Activated CD4-positive, alpha-beta T cell treated with anti-CD3 and anti-CD28 coated beads, Interleukin-2, Interleukin-4, amounts not matched to agents 100 ng/mL and 50 ng/mL, durations not matched to agents 16 hours and 8 hours (primary cell): ENCODE data around the gene UBXN2A.

ENCODE experiments used
- DNase-seq: peaks from one replicate; pipeline ENCODE4 v3.0.0-alpha.2; 2020; ENCODE audit warnings: low spot score

Gene UBXN2A, protein sequence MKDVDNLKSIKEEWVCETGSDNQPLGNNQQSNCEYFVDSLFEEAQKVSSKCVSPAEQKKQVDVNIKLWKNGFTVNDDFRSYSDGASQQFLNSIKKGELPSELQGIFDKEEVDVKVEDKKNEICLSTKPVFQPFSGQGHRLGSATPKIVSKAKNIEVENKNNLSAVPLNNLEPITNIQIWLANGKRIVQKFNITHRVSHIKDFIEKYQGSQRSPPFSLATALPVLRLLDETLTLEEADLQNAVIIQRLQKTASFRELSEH

DNA sequence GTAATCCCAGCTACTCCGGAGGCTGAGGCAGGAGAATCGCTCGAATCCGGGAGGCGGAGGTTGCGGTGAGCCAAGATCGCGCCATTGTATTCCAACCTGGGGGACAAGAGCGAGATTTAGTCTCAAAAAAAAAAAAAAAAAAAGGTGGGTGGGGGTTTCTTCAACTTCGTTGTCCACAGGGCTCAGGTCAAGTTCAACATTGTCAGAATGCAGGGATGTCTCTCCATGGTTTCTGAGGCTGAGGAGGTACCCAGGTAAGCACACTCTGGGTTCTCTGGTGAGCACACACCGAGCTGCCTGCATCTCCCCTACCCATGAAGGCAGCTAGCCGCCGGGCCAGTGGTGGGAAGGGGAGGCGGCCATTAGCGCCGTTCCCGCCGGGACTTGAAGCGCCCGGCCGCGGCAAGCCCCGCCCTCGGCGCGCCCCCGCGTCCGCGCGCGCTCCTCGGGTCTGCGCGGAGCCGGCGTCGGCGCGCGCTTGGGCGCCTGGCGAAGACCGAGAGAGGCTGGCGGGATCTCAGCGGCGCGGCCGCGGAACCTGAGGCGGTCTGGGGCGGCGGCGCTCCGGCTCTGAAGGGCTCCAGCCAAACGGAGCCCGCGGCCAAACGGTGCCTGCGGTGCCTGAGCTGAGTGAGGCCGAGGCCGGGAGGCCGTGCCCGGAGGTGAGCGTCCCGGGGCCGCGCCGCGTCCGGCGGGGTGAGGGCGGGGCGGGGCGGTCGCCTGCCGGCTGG lies at the start of gene UBXN2A:
Gene UBXN2A, plus strand, starts transcription at position 477 of the 731 bp plus-strand sequence. CDS start 17,852 bp downstream, outside the sequence.
- peak; percentile 69 for DNase-seq

DNA sequence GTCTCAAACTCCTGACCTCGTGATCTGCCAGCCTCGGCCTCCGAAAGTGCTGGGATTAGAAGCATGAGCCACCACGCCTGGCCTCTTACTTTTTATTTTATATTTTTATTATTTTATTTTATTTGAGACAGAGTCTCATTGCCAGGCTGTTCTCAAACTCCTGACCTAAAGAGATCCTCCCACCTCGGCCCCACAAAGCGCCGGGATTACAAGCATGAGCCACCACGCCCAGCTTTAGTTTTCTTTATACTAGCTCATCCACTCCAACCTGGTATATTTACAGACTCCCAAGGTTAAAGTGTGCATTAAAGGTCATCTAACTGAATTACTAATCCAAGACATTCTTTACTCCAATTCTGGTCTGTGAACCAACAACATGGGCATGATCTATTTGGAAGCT lies 40.1 kb upstream of the UBXN2A start:
- DNase-seq = no peak

DNA sequence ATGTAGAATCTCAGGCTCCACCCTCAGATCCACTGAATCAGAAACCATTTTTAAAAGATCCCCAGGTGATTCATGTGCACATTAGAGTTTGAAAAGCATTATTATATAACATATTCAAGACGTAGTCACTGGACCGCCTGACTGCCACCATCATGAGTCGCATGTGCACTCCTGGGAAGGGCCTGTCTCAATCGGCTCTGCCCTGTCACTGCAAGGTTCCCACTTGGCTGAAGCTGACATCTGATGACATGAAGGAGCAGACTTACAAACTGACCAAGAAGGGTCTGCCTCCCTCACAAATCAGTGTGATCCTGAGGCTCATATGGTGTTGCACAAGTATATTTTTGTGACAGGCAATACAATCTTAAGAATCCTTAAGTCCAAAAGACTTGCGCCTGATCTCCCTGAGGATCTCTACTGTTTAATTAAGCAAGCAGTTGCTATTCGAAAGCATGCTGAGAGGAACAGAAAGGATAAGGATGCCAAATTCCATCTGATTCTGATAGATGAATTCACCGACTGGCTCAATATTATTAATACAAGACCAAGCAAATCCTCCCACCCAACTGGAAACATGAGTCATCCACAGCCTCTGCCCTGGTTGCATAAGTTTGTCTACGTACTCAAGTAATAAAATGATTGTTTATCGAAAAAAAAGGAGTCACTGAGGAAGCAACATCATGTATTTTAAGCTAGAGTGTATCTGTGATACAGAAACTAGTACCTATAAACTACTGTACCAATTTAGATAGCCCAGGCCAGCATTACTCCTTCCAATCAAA lies 39.5 kb upstream of the UBXN2A start:
- peak; percentile 6 for DNase-seq

DNA sequence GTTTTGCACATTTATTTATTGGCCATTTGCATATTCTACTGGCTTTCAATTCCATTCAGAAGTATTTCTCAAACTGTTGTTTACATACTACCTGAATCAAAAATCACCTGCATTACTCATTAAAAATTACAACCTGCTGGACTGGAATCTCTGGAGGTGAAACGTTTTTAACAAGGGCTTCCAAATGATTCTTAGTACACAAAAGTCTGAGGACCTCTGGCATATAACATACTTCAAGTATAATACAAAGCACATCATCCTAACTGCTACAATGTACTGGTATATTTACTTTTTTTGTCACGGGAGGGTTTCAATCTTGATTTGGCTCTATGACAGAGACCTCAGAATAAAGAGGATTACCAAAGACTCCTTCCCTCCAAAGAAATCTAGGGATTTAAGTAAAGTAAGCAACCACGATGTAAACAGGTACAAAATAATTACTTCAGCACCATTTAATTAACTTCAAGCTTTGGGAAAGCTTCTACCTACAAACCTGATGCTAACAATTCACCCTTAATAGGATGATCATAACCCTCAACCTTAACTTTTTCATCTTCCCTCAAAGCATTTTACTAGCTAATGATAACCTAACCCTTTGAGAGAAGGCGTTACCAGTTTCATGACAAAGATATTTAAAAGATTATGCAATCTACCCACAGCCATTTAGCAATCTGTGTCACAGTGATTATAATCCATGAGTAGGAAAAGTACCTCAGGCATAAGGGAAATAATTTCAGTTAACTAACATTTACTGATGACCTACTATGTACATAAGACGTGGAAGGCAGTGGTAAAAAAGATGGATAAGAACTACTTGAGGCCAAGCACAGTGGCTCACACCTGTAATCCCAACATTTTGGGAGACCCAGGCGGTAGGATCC lies 38.1 kb upstream of the UBXN2A start:
- no peak for DNase-seq

DNA sequence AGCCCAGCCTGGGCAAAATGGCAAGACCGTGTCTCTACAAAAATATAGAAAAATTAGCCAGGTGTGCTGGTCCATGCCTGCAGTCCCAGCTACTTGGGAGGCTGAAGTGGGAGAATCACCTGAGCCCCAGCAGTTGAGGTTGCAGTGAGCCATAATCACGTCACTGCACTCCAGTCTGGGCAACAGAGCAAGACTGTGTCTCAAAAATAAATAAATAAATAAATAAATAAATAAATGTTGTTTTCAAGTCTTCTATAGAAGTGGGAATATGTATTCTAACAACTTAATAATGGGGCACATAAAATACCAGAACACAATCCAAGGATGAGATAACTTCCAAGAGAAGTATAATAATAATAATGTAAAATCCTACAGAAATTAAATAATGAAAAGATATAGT lies 37.2 kb upstream of the UBXN2A start:
- DNase-seq = no peak

DNA sequence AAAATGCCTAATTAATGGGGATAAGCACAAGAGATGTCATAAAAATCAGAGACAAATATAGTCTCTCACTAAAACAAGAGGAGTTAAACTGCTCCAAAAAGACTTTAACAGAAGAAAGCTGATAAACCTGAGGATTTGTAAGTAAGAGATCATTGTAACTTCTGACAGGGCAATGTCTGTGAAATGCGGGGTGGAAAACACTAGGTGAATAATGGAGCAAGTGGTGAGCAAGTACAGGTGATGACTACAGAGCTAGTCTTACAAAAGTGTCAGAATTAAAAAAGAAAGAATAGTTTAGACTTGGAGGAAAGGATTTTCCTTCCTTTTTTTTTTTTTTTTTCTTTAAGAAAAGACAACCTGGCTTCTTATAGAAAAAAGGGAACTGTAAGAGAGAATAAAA lies 36.0 kb upstream of the UBXN2A start:
- no peak for DNase-seq

DNA sequence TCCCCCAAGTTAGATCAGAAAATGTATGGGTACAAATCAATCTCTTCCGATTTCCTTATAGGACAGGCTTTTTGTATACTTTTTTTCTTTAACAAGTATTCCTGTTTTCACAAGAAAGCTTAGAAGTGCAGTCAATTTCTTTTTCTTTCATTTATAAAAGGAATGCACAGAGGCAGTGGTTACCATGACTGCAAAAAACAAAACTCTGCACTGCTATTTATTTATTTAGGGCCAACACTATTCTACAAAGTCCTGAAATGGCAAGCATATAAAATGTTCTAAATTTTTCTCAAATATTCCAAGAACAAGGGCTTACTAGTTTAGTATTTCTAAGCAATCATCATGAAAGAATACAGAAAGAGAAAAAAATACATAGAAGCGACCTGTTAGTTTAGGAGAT lies 35.6 kb upstream of the UBXN2A start:
- no peak for DNase-seq

DNA sequence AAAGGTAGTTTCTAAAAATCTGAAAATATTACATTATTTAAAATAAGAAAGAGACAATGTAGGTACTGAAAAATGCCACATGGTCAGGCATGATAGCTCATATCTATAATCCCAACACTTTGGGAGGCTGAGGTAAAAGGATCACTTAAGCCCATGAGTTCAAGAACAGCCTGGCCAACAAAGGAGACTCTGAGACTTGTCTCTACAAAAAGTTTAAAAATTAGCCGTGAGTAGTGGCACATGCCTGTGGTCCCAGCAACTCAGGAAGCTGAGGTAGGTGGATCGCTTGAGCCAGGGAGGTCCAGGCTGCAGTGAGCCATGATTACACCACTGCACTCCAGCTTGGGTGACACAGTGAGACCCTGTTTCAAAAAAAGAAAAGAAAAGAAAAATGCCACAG lies 35.1 kb upstream of the UBXN2A start:
- no peak for DNase-seq

DNA sequence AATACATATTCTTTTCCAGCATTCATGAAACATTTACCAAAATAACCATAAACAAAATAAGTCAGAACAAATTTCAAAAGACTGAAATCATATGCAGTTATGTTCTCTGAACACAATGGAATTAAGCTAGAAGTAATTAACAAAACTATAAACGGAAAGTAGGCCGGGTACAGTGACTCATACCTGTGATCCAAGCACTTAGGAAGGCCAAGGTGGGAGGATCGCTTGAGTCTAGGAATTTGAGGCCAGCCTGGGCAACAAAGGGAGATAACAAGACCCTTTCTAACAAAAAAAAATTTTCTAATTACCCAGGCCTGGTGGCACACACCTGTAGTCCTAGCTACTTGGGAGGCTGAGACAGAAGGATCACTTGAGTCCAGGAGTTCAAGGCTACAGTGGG lies 28.2 kb upstream of the UBXN2A start:
- DNase-seq = no peak

DNA sequence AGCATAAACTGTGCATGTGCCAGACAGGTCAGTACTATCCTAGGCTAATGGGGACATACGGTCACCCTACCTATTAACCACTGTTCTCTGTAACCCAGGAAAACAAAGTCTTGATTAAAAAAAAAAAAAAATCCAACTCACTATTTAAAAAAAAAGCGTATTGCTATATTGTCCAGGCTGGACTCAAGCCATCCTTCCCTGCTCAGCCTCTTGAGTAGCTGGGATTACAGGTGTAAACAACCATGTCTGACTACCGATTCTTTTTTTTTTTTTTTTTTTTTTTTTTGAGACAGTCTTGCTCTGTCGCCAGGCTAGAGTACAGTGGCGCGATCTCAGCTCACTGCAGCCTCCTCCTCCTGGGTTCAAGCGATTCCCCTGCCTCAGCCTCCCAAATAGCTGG lies 24.9 kb upstream of the UBXN2A start:
- DNase-seq = no peak

DNA sequence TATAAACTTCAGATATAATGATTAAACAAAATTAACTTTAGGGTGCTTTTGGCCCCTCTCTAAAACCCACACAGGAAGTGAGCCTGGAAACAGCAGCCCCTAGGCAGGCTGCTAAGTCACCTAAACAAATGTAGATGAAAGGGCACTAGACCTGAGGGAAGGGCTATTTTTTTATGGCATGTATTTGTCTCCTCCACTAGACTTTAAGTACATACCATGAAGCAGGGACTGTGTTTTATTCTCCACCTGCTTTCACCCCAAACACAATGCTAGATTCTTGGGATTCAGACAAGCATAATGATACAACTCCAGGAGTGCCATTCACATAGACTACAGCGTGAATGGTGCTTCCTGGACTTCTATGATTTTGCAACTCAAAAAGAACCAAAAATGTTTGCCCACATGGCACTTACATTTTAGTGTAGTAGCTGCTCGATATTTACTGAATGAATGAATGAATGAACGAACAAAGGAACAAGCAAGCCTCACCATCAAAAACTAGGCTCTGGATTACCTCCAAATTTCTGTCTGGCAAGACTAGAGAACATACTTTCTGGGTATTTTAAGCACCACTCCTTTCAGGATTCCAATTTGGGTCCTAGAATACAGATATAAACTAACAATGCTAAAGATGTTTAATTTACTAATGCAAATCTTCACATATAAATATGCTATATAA lies 23.4 kb upstream of the UBXN2A start:
- DNase-seq = no peak

DNA sequence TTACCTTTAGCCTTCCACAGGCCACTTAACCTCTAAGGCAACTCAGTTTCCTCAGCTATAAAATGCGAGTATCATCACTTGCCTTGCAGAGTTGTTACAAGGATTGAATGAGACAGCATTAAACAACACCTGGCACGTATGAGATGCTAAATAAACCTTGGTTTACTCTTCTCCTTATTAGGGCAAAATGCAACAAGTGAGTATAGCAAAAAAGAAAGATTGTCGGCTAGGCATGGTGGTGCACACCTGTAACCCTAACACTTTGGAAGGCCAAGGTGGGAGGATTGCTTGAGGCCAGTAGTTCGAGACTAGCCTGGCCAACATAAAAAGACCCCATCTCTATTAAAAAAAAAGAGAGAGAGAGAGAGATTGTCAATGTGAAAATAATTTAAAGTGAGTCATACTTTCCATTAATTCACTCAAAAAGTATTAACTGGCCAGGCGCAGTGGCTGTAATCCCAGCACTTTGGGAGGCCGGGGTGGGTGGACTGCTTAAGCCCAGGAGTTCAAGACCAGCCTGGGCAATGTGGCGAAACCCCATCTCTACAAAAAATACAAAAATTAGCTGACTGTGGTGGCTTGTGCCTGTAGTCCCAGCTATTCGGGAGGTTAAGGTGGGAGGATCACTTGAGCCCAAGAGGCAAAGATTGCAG lies 21.3 kb upstream of the UBXN2A start:
- no peak for DNase-seq

DNA sequence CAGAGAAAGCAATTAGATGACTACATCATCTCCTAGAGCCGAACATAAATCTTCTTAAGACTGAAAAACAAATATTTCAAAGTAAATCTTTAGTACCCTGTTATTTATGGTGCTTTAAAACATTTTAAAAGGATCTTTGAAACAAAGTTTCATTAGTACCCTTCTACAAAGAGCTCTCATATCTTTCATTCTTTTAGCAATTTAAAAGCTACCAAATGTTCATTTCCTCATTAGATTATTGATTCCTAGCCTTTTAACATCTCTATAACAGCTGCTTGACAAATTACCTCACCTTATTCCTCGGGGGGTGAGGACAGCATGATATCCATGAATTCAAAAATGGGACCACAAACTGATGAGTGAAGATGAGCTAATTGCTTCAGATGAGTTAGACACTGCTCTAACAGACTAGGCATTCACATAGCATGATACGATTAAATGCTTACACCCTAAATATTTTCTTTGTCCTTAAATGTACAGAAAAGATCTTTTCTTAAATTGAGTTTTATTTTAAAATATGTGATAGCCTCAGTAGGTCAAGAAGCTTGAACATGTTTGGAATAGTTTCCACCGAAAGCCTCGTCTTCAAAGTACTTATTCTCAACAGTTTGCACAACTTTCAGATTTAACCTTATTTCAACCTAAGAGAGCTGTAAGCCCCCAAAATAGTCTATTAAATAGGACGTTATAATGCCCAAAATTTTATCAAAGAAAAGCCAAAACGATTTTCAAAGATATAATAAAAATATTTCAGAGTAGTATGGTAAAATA lies 15.5 kb upstream of the UBXN2A start:
- DNase-seq = no peak

DNA sequence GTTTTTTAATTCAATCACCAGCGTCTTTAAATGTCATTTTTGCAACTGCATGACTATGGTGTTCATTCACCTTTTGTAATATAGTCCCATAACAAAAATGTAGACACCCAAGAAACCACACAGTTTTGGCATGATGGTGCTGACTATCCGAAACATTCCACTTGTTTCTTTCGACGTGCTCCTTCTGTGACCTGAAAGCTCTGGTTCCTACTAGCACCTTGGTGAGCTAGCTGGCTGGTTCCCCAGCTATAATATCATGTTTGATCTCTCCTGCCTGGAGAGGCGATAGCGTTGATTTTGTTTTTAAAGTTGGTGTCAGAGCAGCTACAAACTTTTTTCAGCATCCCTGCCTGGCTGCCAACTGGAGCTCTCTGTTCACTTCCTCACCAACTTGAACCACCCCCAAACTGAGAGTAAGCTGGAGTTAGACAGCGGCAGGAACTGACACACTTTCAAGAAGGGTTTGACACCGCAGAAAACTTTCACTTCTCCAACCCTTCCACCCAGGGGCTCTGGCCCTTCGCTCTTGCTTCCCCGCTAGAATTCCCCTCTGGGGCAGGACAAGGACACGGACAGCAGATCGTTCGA lies 14.5 kb upstream of the UBXN2A start:
- peak; percentile 84 for DNase-seq

DNA sequence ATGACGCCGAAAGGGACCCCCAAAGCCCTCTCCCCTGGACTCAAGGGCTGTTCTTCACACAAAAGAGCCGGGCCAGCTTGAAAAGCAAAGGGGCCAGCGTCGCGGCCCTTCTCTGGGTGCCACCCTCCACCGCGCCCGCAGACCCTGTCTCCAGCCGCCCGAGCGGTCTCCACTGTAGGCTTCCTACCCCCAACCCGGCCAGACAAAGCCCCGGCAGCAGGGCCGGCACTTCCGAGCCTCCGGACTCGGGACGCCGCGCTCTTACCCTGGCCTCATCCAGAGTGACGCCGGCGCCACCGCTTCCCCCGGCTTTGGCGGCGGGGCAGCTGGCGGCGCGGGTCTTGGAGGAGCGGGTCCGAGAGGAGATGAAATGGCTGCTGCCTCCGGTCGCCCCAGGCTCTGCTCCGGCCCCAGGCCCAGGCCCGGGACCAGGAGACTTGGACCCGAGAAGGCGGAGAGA lies 13.9 kb upstream of the UBXN2A start:
- DNase-seq = no peak

DNA sequence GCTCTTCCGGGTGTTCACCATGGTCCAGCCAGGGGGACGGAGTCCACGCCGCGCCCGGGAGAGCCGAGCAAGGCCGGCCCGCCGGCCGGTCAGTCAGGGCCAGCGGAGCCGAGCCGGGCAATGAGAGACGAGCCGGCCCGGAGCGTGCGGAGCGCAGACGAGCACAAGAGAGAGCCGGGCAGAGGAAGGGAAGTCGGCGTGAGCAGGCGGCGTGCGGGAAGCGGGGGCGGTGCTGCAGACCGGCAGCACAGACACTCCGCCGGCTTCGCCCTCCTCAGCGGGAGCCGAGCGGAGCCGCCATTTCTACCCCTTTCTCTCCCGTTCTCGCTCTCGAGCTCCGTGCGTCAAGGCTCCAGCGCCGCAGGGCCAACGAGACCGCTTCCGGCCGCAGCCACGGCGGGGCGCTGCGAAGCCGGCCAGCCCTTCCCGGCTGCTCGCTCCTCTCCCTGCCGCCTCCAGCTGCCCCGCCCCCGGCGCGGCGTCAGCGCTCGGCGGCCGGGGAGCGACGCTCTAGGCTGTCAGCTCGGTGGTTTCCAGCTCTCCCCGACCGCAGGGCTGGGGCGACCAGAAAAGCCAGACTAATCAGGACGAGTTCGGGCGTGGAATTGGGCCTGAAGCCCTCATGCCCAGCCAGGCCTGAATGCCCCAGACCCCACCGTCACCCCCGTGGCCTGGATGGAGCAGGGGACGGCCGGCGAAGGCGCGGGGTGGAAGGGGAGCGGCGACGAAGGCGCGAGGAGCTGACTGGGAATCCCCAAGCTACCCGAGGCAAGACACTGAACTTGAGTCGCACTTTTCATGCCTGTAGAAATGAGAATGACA lies 13.3 kb upstream of the UBXN2A start, which contains the start of gene ATAD2B:
Gene ATAD2B, minus strand, starts transcription at position 374 of the 822 bp plus-strand sequence. Its CDS starts 353 bp downstream, at position 21.
- peak; percentile 94 for DNase-seq

DNA sequence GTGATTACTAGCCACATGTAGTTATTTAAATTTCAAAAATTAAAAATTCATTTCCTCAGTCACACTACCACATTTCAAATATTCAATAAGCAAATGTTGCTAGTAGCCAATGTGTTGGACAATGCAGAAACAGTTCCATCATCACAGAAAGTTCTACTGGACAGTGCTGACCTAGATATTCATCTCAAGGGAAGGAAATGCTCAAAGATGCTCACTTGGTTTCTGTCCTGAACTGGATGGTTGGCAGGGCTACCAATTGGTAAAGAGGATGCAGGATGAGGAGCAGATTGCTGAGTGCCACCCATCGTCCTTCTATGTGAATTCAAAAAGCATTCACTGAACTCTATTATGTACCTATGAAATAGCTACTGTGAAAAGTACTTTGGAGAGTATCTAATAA lies 6.0 kb upstream of the UBXN2A start:
- no peak for DNase-seq
